Endothelial cell of umbilical vein (primary cell): ENCODE results near the gene FMO5. TPM values are rescaled to one million over a fixed set of nuclear protein-coding genes. Genes with fewer than 3 reads are reported as not detected.

Experiments
- BruUV-seq: library from RNA; stranded (reverse); fragments of 400-500 nt; replicated peaks from 2 replicates; lab custom pipeline; 2021; lab: Mats Ljungman, UMichigan
- CTCF ChIA-PET: fragments of 300-600, 350-600 bp; sonication (Branson Sonifier 250); formaldehyde crosslinking; loops from one replicate; lab custom pipeline; 2021; ENCODE audit warnings: antibody characterized with exemption, inconsistent platforms; lab: Charles Lee
- POLR2A ChIA-PET: fragments of 300-600, 350-600 bp; sonication (Branson Sonifier 250); formaldehyde crosslinking; loops from one replicate; lab custom pipeline; 2021; ENCODE audit warnings: antibody characterized with exemption, inconsistent platforms; lab: Charles Lee
- DNase-seq: peaks from one replicate; pipeline ENCODE4 v3.0.0-alpha.2; 2011; ENCODE audit warnings: low read depth, low spot score
- FAIRE-seq: peaks from 2 replicates; lab custom pipeline; 2011; peaks lifted over from hg19 to GRCh38; lab: Jason Lieb, UNC
- H2AFZ ChIP-seq: 2 replicates; pipeline ENCODE4 v1.6.0; 2012; ENCODE audit warnings: low read depth, low read length, control low read depth, inconsistent platforms
- H3K27ac ChIP-seq: 2 replicates; pipeline ENCODE4 v1.5.1; 2011; ENCODE audit warnings: low read depth, mild to moderate bottlenecking, control low read depth, low read length, moderate library complexity; ENCODE audit not compliant: insufficient read depth
- H3K27me3 ChIP-seq, 2 experiments: 2 replicates each; pipeline versions ENCODE4 v1.6.0 to v1.6.1; 2011; ENCODE audit warnings: low read length in 2 of 2, mixed read lengths in 1 of 2; ENCODE audit not compliant: control insufficient read depth in 2 of 2, insufficient read depth in 2 of 2
- H3K36me3 ChIP-seq, 2 experiments: 2 replicates in 1 of 2; 3 replicates in 1 of 2; pipeline ENCODE4 v1.5.1; 2011; ENCODE audit warnings: low read length in 2 of 2, mild to moderate bottlenecking in 1 of 2, moderate library complexity in 1 of 2; ENCODE audit not compliant: control insufficient read depth in 2 of 2, insufficient read depth in 2 of 2; ENCODE audit errors: extremely low read depth in 1 of 2
- H3K4me1 ChIP-seq: 3 replicates; pipeline ENCODE4 v1.5.1; 2011; ENCODE audit warnings: mild to moderate bottlenecking, low read length; ENCODE audit not compliant: control insufficient read depth, insufficient read depth; ENCODE audit errors: extremely low read depth
- H3K4me2 ChIP-seq: 2 replicates; pipeline ENCODE4 v1.6.1; 2011; ENCODE audit warnings: low read length, control low read depth, mixed read lengths; ENCODE audit not compliant: insufficient read depth
- H3K4me3 ChIP-seq, 3 experiments: fragments of 200-600 bp in 1 of 3; sonication (generic), shearing (Covaris generic) in 1 of 3; replicated peaks in 1 of 3; 2 replicates each; pipeline ENCODE4 v1.5.1; 2011 to 2016; ENCODE audit warnings: control low read depth in 3 of 3, low read length in 3 of 3, mild to moderate bottlenecking in 2 of 3, inconsistent platforms in 1 of 3, low read depth in 1 of 3, moderate library complexity in 1 of 3; ENCODE audit not compliant: insufficient read depth in 1 of 3
- H3K79me2 ChIP-seq: 2 replicates; pipeline ENCODE4 v1.6.0; 2012; ENCODE audit warnings: low read length, inconsistent platforms; ENCODE audit not compliant: control insufficient read depth, insufficient read depth
- H3K9ac ChIP-seq: replicated peaks from 2 replicates; pipeline ENCODE3; 2011; ENCODE audit warnings: low read length, control low read depth; ENCODE audit not compliant: insufficient read depth; ENCODE audit errors: extremely low read depth
- H3K9me1 ChIP-seq: replicated peaks from 3 replicates; pipeline ENCODE4 v1.6.0; 2011; ENCODE audit warnings: mild to moderate bottlenecking, low read length; ENCODE audit not compliant: control insufficient read depth, insufficient read depth; ENCODE audit errors: extremely low read depth
- H3K9me3 ChIP-seq: replicated peaks from 2 replicates; pipeline ENCODE4 v1.5.1; 2012; ENCODE audit warnings: low read length, inconsistent platforms; ENCODE audit not compliant: control insufficient read depth, insufficient read depth
- H4K20me1 ChIP-seq: replicated peaks from 2 replicates; pipeline ENCODE3; 2011; ENCODE audit warnings: mild to moderate bottlenecking, low read length; ENCODE audit not compliant: control insufficient read depth, insufficient read depth; ENCODE audit errors: extremely low read depth
- EZH2 ChIP-seq: IDR thresholded peaks from 2 replicates; pipeline ENCODE4 v1.6.1; 2012; ENCODE audit warnings: borderline replicate concordance, low read depth, mild to moderate bottlenecking, moderate library complexity, low read length, inconsistent platforms; ENCODE audit not compliant: severe bottlenecking
- FOS ChIP-seq: IDR thresholded peaks from 2 replicates; pipeline ENCODE4 v1.6.1; 2011; ENCODE audit warnings: mild to moderate bottlenecking, low read length, moderate library complexity, borderline replicate concordance; ENCODE audit not compliant: insufficient read depth
- GATA2 ChIP-seq: IDR thresholded peaks from 2 replicates; pipeline ENCODE4 v1.7.0; 2011; ENCODE audit warnings: low read depth, mild to moderate bottlenecking, moderate library complexity, mixed read lengths, low read length; ENCODE audit not compliant: insufficient read length, insufficient read depth
- JUN ChIP-seq: IDR thresholded peaks from 2 replicates; pipeline ENCODE4 v1.6.1; 2011; ENCODE audit warnings: borderline replicate concordance, low read depth; ENCODE audit not compliant: insufficient read length, insufficient read depth
- MYC ChIP-seq: IDR thresholded peaks from one replicate; pipeline ENCODE4 v1.6.1; 2011; ENCODE audit warnings: mild to moderate bottlenecking, low read depth, low read length
- POLR2A ChIP-seq: IDR thresholded peaks from 2 replicates; pipeline ENCODE4 v1.6.1; 2012; ENCODE audit warnings: low read depth, mild to moderate bottlenecking, control low read depth, low read length
- POLR2AphosphoS5 ChIP-seq: IDR thresholded peaks from 2 replicates; pipeline ENCODE4 v1.6.1; 2012; ENCODE audit warnings: low read depth, mild to moderate bottlenecking, control low read depth, low read length, moderate library complexity; ENCODE audit not compliant: insufficient read depth
- dilution Hi-C: fragments of 300-500 bp; cut with MboI; formaldehyde crosslinking; loops from one replicate; pipeline ENCODE4 v1.15.0; 2019; ENCODE audit warnings: low sequenced_read_pairs; ENCODE audit not compliant: extremely low pct_ligation_motif_present
- intact Hi-C: fragments of 100-400 bp; cut with micrococcal nuclease; formaldehyde crosslinking; loops from one replicate; pipeline ENCODE4 v1.10.0; 2022
- polyA plus RNA-seq, 4 experiments: library from polyadenylated mRNA; depleted of rRNA in 3 of 4; stranded (reverse) in 3 of 4; unstranded in 1 of 4; fragments of >200 nt; gene quantifications; 2 replicates each; pipeline versions ENCODE4 v1.2.1 to v1.2.3, GENCODE V29; 2011 to 2012; ENCODE audit warnings: missing spikeins in 1 of 4
- total RNA-seq: library from RNA; stranded (reverse); gene quantifications from 2 replicates; pipeline ENCODE4 v1.2.3, GENCODE V29; 2021
- TF ChIP-seq, protein P1 (sequence below), 2 donors: IDR thresholded peaks; 1 replicate in 1 of 2; 2 replicates in 1 of 2; pipeline ENCODE4 v1.5.1; 2011; ENCODE audit warnings: low read length in 2 of 2, mild to moderate bottlenecking in 2 of 2, moderate library complexity in 2 of 2, control low read depth in 1 of 2, inconsistent platforms in 1 of 2, low read depth in 1 of 2; ENCODE audit not compliant: insufficient read depth in 1 of 2; ENCODE audit errors: extremely low read depth in 1 of 2
- TF ChIP-seq, protein P2 (sequence below): IDR thresholded peaks from 2 replicates; pipeline ENCODE4 v1.6.1; 2011; ENCODE audit not compliant: insufficient read depth, insufficient read length

Gene FMO5
- total and polyA plus RNA-seq, 2 donors (not counting 3 experiments of a cell fraction or from before 2014, with no cell fraction given): 0.48 to 0.60 TPM

DNA sequence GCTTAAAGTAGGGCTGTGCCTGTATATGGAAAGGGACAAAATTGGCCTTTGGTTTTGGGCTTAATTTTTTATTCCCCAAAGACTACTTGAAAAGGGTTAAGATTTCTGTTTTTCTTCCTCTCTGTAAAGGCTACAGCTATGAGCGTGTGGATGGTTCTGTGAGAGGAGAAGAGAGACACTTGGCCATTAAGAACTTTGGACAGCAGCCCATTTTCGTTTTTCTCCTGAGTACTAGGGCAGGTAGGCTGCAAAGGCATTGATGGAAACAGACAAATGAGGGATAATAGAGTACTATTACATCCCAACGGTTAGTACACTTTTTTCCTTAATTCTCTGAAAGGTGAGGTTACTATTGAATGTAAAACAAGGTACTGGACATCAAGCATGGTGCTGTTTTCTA lies 46.9 kb upstream of the FMO5 start:
- POLR2A ChIA-PET: interaction anchor here (0.7 kb wide), 1 partner anchor 356 kb away, joined by 6 read pairs; no protein-coding TSS in a partner anchor

More for the DNA sequence above, 46.9 kb upstream of the FMO5 start:
- no peaks in the 10 kb centered on the region for H3K79me2 ChIP-seq
- H3K9me1 ChIP-seq: no peaks in the 10 kb centered on the region
- CTCF ChIA-PET: interaction anchor here (1.5 to 7.6 kb wide), 3 partner anchors 29 to 621 kb away, joined by 3 to 210 read pairs (median 15); partner anchors contain the start of gene CHD1L
- H3K9ac ChIP-seq: no peak overlapping the region
- FAIRE-seq (no peak), DNase-seq (no peak)
- H3K27me3 ChIP-seq: no peaks in the 10 kb centered on the region
- no TSS peak for BruUV-seq
- no peak overlapping the region for H2AFZ ChIP-seq
- peaks cover 14% of the 10 kb centered on the region for H3K4me1 ChIP-seq
- no peak overlapping the region for H3K4me2 ChIP-seq
- no peak overlapping the region for H3K27ac ChIP-seq
- dilution Hi-C loops: no loop called here
- H3K9me3 ChIP-seq: no peaks in the 10 kb centered on the region
- H4K20me1 ChIP-seq: no peaks in the 10 kb centered on the region
- TF ChIP-seq JUN (no peak), FOS (no peak), POLR2AphosphoS5 (no peak), MYC (no peak), POLR2A (no peak), GATA2 (no peak), EZH2 (no peak)
- TF ChIP-seq, protein P1, sequence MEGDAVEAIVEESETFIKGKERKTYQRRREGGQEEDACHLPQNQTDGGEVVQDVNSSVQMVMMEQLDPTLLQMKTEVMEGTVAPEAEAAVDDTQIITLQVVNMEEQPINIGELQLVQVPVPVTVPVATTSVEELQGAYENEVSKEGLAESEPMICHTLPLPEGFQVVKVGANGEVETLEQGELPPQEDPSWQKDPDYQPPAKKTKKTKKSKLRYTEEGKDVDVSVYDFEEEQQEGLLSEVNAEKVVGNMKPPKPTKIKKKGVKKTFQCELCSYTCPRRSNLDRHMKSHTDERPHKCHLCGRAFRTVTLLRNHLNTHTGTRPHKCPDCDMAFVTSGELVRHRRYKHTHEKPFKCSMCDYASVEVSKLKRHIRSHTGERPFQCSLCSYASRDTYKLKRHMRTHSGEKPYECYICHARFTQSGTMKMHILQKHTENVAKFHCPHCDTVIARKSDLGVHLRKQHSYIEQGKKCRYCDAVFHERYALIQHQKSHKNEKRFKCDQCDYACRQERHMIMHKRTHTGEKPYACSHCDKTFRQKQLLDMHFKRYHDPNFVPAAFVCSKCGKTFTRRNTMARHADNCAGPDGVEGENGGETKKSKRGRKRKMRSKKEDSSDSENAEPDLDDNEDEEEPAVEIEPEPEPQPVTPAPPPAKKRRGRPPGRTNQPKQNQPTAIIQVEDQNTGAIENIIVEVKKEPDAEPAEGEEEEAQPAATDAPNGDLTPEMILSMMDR (IDR thresholded peaks at IDR 0.05; ENCODE audit: extremely low read depth in 1 of 2, insufficient read depth in 1 of 2, low read depth in 1 of 2, low read length in 2 of 2): no peak
- TF ChIP-seq, protein P2, sequence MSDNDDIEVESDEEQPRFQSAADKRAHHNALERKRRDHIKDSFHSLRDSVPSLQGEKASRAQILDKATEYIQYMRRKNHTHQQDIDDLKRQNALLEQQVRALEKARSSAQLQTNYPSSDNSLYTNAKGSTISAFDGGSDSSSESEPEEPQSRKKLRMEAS: no peak
- no peak overlapping the region for H3K4me3 ChIP-seq
- intact Hi-C loops: loop anchor here (2.0 kb wide), 1 partner anchor 29 kb away; the partner anchor contains the start of gene CHD1L
- H3K36me3 ChIP-seq: peaks cover 10 to 15% of the 10 kb centered on the region in 2 experiments
